ENCODE data around the gene MAPK6. TPM values are rescaled to one million over a fixed set of nuclear protein-coding genes. Genes with fewer than 3 reads are reported as not detected.
A peak's percentile ranks its signal among the peaks of the same experiment; 100 is the strongest.

The MAPK6 gene
- total and polyA plus RNA-seq, 2 of the 4 experiments (the other 2 are of a cell fraction) = 22.6 to 60.6 TPM

DNA sequence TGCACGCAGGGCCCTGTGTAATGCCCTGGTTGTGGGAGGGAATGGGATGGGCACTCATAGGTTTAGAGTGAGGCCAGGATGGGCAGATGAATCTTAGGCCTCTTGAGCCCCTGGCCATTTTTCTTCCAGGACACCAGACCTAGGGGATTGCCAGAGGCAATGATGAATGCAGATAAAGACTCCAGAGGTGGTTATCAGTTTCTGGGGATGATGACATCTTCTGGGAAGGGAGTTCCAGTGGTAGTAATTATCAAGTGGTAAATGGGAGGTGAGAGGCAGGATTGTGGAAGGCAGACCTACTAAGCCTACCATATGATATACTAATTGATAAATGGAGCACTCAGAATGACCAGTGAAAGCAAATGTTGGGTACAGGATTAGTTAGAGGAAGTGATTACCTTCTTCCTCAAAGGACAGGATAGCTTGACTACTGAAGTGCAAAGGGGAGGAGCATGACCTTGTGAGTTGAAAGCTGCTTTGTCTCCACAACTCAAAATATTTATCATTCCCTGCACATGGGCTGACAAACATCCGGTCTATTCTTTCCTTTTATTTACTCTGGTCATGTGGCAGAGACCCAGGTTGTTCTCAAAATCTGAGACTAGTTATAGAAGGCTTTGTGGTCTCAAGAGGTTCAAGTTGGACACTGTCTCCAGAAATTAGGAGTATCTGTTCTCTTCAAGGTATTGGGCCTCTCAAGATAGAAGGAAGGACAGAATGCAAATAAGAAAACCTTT lies 10.2 kb upstream of the MAPK6 start:
- no CpG with 5 or more reads among the region's 2 CpGs for WGBS, 2 experiments (ENCODE audit: extremely low coverage in 2 of 2, insufficient read length in 1 of 2)
- dilution Hi-C loops (cut with HindIII; ENCODE audit: low sequenced_read_pairs, unreplicated experiment) = no loop called here
- CTCF ChIA-PET = no interaction called here

More for the DNA sequence above, 10.2 kb upstream of the MAPK6 start:
- peaks cover 9% of the 10 kb centered on the region; the same call in 1 of the 2 replicates for H3K4me1 ChIP-seq (ENCODE audit: control insufficient read depth, insufficient read depth, low read length)
- H3K36me3 ChIP-seq (ENCODE audit: control insufficient read depth, insufficient read depth, low read length) = no peaks in the 10 kb centered on the region
- H2AFZ ChIP-seq (replicated peaks; ENCODE audit: low read length, poor library complexity) = no peak overlapping the region
- H3K79me1 ChIP-seq (ENCODE audit: low read depth in 1 of 2, low read length in 2 of 2) = 0 out of 4 replicates have a peak, but pooled peaks cover 3% of the 10 kb centered on the region in 2 experiments
- no peak overlapping the region for H2BK15ac ChIP-seq (ENCODE audit: low read depth, low read length)
- H2AK9ac ChIP-seq (replicated peaks; ENCODE audit: low read depth, low read length, poor library complexity) = no peak overlapping the region
- no peak overlapping the region for H3K4ac ChIP-seq (ENCODE audit: low read depth, low read length)
- ATAC-seq (ENCODE audit: low read depth) (no peak), DNase-seq (no peak)
- in situ Hi-C loops (cut with MboI; ENCODE audit: low sequenced_read_pairs) (loop anchor here (25.0 kb wide), 1 partner anchor 653 kb away; no protein-coding TSS in a partner anchor), intact Hi-C loops (cut with micrococcal nuclease) (no loop called here)
- H2BK120ac ChIP-seq (ENCODE audit: low read depth, low read length) = no peak overlapping the region
- BruUV-seq (replicated peaks) = no TSS peak
- H2AK5ac ChIP-seq (ENCODE audit: low read depth, low read length) = no peak overlapping the region
- no peaks in the 10 kb centered on the region for H3K27me3 ChIP-seq (ENCODE audit: control insufficient read depth, insufficient read depth, low read length)
- H3K4me3 ChIP-seq (ENCODE audit: insufficient read depth, low read depth, low read length) = no peak overlapping the region
- H4K91ac ChIP-seq (ENCODE audit: insufficient read depth, low read depth, low read length) = no peak overlapping the region
- POLR2A ChIA-PET (ENCODE audit: unreplicated experiment) = no interaction called here
- H3K23ac ChIP-seq (ENCODE audit: low read depth, low read length) = no peak overlapping the region
- H3K9me1 ChIP-seq (ENCODE audit: insufficient read depth, low read length) = peaks cover 3% of the 10 kb centered on the region
- no peak overlapping the region for H3K56ac ChIP-seq (ENCODE audit: extremely low read depth, insufficient read depth, low read length)
- no peak for TF ChIP-seq RFX5 (IDR thresholded peaks at IDR 0.05; ENCODE audit: low read depth, low read length)
- TF ChIP-seq RAD21 (IDR thresholded peaks at IDR 0.05; ENCODE audit: low read length) = no peak
- no peak for TF ChIP-seq MXI1 (IDR thresholded peaks at IDR 0.05; ENCODE audit: borderline replicate concordance, low read depth, low read length)
- TF ChIP-seq, protein P1, sequence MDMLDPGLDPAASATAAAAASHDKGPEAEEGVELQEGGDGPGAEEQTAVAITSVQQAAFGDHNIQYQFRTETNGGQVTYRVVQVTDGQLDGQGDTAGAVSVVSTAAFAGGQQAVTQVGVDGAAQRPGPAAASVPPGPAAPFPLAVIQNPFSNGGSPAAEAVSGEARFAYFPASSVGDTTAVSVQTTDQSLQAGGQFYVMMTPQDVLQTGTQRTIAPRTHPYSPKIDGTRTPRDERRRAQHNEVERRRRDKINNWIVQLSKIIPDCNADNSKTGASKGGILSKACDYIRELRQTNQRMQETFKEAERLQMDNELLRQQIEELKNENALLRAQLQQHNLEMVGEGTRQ (IDR thresholded peaks at IDR 0.05; ENCODE audit: low read depth, low read length) = no peak
- no peak for TF ChIP-seq MAFK (IDR thresholded peaks at IDR 0.05; ENCODE audit: low read depth, low read length)
- no peak for TF ChIP-seq ELK1 (IDR thresholded peaks at IDR 0.05; ENCODE audit: borderline replicate concordance, low read depth, low read length)
- TF ChIP-seq, protein P2, sequence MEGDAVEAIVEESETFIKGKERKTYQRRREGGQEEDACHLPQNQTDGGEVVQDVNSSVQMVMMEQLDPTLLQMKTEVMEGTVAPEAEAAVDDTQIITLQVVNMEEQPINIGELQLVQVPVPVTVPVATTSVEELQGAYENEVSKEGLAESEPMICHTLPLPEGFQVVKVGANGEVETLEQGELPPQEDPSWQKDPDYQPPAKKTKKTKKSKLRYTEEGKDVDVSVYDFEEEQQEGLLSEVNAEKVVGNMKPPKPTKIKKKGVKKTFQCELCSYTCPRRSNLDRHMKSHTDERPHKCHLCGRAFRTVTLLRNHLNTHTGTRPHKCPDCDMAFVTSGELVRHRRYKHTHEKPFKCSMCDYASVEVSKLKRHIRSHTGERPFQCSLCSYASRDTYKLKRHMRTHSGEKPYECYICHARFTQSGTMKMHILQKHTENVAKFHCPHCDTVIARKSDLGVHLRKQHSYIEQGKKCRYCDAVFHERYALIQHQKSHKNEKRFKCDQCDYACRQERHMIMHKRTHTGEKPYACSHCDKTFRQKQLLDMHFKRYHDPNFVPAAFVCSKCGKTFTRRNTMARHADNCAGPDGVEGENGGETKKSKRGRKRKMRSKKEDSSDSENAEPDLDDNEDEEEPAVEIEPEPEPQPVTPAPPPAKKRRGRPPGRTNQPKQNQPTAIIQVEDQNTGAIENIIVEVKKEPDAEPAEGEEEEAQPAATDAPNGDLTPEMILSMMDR (conservative IDR thresholded peaks at IDR 0.05; ENCODE audit: low read depth, low read length) = no peak
- TF ChIP-seq POLR2A (IDR thresholded peaks at IDR 0.05; ENCODE audit: low read depth, low read length) = no peak
- TF ChIP-seq CEBPB (IDR thresholded peaks at IDR 0.05; ENCODE audit: low read depth, low read length) = no peak
- TF ChIP-seq RCOR1 (IDR thresholded peaks at IDR 0.05; ENCODE audit: insufficient replicate concordance, low read length) = no peak
- no peak for TF ChIP-seq MAZ (IDR thresholded peaks at IDR 0.05; ENCODE audit: borderline replicate concordance, low read depth, low read length)
- TF ChIP-seq BHLHE40 (IDR thresholded peaks at IDR 0.05; ENCODE audit: low read depth, low read length) = no peak
- no peak for TF ChIP-seq CHD1 (IDR thresholded peaks at IDR 0.05; ENCODE audit: low read depth, low read length)
- TF ChIP-seq NFE2L2 (IDR thresholded peaks at IDR 0.05; ENCODE audit: low read depth, low read length) = no peak
- no peak for TF ChIP-seq SMC3 (IDR thresholded peaks at IDR 0.05; ENCODE audit: low read depth, low read length)
- no peak for TF ChIP-seq FOS (IDR thresholded peaks at IDR 0.05; ENCODE audit: low read depth, low read length)
- H2BK5ac ChIP-seq (ENCODE audit: low read depth, low read length, poor library complexity, severe bottlenecking) = no peak overlapping the region
- H4K8ac ChIP-seq (ENCODE audit: low read depth in 2 of 2, low read length in 2 of 2) = no peak overlapping the region
- H3K14ac ChIP-seq (replicated peaks; ENCODE audit: low read depth, low read length) = 0 out of 2 replicates have a peak overlapping the region, but pooled peaks have one; percentile 10
- H3K18ac ChIP-seq (ENCODE audit: low read depth, low read length) = no peak overlapping the region
- H3K9ac ChIP-seq (ENCODE audit: low read depth, low read length) = no peak overlapping the region
- no peaks in the 10 kb centered on the region for H3K9me3 ChIP-seq (ENCODE audit: control insufficient read depth, insufficient read depth, low read length)
- no peak overlapping the region for H3K4me2 ChIP-seq (ENCODE audit: low read depth, low read length)
- H2BK20ac ChIP-seq (ENCODE audit: low read depth, low read length) = no peak overlapping the region
- no peaks in the 10 kb centered on the region for H4K20me1 ChIP-seq (ENCODE audit: insufficient read depth, low read length)
- no peak overlapping the region for H3K27ac ChIP-seq (ENCODE audit: insufficient read depth, low read length)
- H4K5ac ChIP-seq (ENCODE audit: low read depth, low read length) = no peak overlapping the region

All from IMR-90 (cell line).